DMS153 (cell line): ENCODE results near the gene ASS1.
A peak's percentile ranks its signal among the peaks of the same experiment; 100 is the strongest.

Experiments
- DNase-seq: peaks from one replicate; lab custom pipeline; 2025; lab: John Stamatoyannopoulos, UW

The ASS1 gene

DNA sequence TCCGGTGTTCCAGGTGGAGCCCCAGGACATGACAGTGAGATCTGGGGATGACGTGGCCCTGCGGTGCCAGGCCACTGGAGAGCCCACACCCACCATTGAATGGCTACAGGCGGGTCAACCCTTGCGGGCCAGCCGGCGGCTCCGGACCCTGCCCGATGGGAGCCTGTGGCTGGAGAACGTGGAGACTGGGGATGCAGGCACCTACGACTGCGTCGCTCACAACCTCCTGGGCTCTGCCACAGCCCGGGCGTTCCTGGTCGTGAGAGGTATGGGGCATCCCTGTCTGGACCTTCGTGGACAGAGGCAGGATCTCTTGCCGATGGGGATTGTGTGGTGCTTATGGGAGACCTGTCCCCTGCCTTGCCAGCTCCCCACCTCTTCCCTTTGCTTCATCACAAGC, 26.0 kb upstream of the ASS1 start:
- DNase-seq = no peak

GRCh38 chr9:130419521-130420035, 25.2 kb upstream of the ASS1 start:
- DNase-seq = no peak

- no peak for DNase-seq
These were observed 23.5 kb upstream of the ASS1 start for GRCh38 chr9:130421154-130421801.

DNA sequence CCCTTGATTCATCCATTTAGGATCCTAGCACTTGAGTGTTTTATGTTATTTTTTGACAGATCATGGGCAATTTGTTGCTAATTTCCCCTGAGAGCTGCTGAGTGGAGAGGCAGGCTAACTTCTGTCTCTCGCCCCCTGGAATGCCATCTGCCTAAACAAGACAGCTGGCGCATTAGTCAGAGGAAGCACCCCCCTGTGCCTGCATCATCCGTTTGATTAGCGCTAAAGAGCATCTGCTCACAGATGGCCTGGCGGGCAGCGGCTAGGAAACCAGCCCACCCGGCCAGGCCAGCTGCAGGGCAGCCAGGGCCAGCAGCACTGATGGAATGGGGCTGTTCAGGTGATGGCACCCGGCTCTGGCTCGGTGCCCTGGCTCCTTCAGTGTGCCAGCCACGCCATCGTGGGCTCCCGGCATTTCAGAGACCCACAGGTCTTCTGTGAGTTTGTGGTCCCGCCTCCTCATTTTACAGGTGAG, 22.9 kb upstream of the ASS1 start:
- no peak for DNase-seq

DNA sequence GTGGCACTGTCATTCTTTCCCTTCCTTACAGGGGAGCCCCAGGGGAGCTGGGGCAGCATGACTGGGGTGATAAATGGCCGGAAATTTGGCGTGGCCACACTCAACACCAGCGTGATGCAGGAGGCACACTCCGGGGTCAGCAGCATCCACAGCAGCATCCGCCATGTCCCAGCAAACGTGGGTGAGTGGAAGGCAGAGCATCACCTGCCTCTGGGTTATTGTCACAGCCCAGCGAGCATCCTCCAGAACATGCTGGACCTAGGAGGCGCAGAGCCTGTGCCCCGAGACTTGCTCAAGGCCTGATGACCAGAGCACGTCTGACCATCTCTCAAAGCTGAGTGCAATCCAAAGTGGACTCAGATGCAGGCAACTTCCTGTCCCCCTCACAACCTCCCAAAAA, 22.2 kb upstream of the ASS1 start:
- no peak for DNase-seq

DNA sequence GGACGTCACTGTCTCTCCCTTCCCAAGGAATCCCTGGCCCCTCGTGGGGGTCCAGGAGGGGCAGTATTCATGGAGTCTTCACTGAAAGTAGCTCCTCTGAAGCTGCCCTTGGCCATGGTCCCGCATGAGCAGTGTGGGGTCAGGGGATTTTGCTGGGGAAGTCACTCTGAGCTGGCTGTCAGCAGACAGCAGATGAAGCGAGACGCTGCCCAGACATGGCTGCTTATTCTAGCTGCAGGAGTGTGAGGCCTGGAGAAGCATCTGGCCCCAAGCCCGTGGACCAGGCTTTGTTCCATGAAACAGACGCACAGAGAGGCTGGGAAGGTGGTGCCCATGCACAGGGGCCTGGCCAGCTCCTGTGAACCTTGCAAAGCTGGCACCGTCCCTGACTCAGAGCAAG, 21.5 kb upstream of the ASS1 start:
- DNase-seq = no peak

DNA sequence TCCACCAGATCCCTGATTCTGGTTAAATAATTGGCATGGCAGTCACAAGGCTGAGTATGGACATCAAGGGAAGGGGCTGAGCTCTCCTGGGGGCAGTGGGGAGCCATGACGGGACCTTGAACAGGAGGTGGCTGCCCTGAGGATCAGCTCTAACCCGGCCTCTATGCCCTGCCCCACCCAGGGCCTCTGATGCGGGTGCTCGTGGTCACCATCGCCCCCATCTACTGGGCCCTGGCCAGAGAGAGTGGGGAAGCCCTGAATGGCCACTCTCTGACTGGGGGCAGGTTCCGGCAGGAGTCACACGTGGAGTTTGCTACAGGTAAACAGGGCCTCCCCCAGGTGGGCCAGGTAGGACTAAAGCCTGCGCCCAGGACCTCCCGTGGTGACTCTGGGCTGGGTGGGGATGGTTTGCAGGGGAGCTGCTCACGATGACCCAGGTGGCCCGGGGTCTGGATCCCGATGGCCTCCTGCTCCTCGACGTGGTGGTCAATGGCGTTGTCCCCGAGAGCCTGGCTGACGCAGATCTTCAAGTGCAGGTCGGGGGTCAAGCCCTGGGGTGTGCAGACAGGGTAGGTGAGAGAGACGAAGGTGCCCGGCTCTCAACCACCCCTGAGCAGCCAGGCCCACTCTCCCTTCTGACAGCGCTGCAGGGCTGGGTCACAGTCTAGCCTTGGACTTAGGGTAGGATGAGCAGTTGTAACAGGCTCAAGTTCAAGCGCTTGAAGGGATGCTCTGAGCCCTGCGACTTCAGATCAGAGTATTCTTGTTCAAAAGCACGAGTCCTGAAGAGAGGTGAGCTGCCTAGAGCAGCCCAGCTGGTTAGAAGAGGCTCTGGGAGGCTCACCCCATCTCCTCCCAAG, 19.9 kb upstream of the ASS1 start:
- DNase-seq = no peak

GRCh38 chr9:130425741-130426466, 18.9 kb upstream of the ASS1 start:
- DNase-seq = no peak

GRCh38 chr9:130426467-130426773, 18.3 kb upstream of the ASS1 start:
- DNase-seq = no peak

GRCh38 chr9:130426883-130427282, 17.9 kb upstream of the ASS1 start:
- DNase-seq = peak; percentile 58

- DNase-seq = no peak
These were observed 17.4 kb upstream of the ASS1 start for GRCh38 chr9:130427326-130427725.

DNA sequence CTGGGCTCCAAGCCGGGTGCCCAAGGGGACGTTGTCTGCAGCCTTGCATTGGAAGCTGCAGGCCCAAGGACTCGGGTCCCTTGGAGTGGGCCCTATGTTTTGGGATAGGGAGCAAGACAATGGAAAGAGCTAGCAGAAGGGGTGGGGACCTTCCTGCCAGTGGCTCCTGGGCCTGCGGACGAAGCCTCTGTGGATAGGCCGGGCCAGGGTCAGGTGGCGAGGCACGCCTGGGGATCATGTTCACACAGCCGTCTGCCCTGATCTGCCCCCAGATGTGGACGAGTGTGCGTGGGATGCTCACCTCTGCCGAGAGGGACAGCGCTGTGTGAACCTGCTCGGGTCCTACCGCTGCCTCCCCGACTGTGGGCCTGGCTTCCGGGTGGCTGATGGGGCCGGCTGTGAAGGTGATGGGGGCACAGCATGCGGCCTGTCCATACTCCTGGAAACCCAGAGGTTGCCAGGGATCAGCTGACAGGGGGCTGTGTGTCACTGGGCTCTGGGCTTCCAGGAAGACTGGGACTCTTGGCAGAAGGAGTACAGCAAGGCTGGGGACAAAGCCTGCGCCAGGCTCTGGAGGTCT, 16.6 kb upstream of the ASS1 start:
- DNase-seq = no peak

- no peak for DNase-seq
These were observed 15.4 kb upstream of the ASS1 start for GRCh38 chr9:130429381-130429780.

DNA sequence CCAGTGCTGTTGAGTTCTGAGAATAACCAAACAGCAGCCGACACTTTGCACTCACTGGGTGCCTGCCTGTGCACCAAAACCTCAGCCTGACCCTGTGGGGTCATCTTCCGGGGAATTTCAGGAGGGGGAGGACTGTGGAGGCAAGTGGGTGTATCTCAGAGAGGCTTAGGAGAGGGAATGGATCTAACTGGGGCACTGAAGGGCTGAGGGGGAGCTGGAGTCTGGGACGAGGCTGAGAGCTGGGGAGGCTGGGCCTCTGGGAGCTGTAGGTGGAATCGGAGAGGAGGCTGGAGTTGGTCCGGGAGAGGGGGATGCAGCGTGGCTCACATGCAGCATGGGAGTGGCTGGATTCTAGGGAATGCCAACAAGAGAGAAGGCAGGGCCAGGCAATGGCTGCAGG, 14.9 kb upstream of the ASS1 start:
- no peak for DNase-seq

DNA sequence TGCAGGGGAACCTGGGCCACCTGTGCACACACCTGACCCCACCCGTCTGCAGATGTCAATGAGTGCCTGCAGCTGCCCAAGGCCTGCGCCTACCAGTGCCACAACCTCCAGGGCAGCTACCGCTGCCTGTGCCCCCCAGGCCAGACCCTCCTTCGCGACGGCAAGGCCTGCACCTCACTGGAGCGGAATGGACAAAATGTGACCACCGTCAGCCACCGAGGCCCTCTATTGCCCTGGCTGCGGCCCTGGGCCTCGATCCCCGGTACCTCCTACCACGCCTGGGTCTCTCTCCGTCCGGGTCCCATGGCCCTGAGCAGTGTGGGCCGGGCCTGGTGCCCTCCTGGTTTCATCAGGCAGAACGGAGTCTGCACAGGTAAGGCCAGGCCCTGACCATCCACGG, 14.5 kb upstream of the ASS1 start:
- DNase-seq = no peak

- DNase-seq = no peak
These were observed 13.8 kb upstream of the ASS1 start for GRCh38 chr9:130430734-130431535.

DNA sequence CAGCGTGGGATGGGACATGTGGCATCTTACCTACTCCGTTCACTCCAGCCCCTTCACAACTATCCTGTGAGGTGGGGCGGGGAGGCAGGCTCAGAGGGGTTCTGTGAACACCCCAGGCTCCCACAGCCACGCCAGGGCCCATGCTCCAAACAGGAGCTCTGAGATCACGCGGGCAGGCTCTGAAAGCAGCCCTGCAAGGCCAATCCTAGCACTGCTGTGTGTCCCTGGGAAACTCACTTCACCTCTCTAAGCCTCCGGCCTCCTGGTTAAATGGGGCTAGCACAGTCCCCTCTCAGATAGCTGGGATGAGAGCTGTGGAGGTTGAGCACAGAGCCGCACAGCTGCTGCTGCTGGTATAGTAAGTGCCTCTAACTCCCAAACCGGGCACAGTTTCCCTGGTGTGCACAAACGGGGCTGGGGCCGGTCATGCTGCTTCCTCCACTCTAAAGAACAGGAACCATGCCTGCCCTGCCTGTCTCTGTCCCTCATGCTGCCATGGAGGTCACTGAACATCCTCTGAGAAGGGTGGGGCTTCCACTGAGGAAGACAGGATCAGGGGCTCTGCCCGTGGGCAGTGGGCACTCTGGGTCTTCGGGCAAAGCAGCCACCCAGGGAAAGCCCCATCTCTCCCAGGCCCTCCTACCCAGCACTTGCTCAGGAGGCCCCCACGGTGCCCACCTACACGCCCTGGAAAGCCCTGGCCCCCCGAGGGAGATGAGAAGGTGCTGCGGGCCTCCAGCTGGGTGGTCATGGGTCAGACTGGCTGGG, 13.0 kb upstream of the ASS1 start:
- no peak for DNase-seq

- DNase-seq = no peak
These were observed 12.4 kb upstream of the ASS1 start for GRCh38 chr9:130432362-130432761.

DNA sequence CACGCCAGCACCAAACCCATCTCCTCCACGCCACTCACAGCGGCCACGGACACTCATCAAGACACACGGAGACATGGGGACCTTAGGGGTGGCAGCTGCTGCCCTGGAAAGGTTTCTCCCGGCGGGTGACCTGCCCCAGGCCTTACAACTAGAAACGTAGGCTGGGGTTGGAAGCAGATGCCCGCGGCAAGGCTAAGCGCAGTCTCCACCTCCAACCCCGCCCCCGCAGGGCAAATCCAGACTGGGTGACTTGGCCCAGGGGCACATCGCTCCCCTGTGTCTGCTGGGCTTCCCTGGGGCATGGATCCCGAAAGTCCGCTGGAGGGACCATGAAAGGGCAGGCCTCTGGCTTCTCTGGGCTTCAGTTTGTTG, 12.0 kb upstream of the ASS1 start:
- no peak for DNase-seq

DNA sequence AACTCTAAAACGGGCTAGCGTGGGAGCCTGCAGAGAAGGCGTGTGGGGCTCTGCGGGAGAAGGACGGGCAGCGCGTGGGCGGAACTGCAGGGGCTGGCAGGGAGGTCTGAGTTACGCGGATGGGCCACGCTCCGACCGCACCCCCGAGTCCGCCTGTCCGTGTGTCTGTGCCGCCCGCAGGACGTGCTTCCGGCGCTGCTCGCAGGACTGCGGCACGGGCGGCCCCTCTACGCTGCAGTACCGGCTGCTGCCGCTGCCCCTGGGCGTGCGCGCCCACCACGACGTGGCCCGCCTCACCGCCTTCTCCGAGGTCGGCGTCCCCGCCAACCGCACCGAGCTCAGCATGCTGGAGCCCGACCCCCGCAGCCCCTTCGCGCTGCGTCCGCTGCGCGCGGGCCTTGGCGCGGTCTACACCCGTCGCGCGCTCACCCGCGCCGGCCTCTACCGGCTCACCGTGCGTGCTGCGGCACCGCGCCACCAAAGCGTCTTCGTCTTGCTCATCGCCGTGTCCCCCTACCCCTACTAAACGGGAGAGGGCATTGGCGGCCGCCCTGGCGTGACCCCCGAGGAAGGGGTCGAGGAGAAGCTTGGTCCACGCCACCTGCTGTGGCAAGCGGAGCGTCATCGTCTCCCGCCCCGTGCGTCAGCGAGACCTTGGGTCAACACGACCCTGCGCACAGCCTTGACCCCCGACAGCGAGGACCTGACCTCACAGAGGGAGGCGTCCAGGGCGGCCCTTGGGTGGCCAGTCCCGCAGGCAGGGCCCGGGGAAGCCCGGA, 11.4 kb upstream of the ASS1 start:
- no peak for DNase-seq
